CD14-positive monocyte (primary cell): ENCODE results near the gene NUP210. TPM values are rescaled to one million over a fixed set of nuclear protein-coding genes. Genes with fewer than 3 reads are reported as not detected.

Experiments
- DNase-seq, 3 donors: peaks; one replicate each; pipeline ENCODE4 v3.0.0-alpha.2; 2011 to 2022
- H2AFZ ChIP-seq: 2 replicates; pipeline ENCODE4 v1.6.0; 2012; ENCODE audit warnings: mild to moderate bottlenecking, low read depth, low read length, inconsistent platforms; ENCODE audit not compliant: insufficient read depth, poor library complexity, severe bottlenecking
- H3K27ac ChIP-seq, 2 donors: 1 replicate in 1 of 2; 2 replicates in 1 of 2; pipeline ENCODE4 v1.5.1; 2012 to 2013; ENCODE audit warnings: low read length in 2 of 2, control low read depth in 1 of 2, inconsistent platforms in 1 of 2, low read depth in 1 of 2, mild to moderate bottlenecking in 1 of 2
- H3K27me3 ChIP-seq, 2 donors: one replicate each; pipeline versions ENCODE4 v1.6.0 to v1.6.1; 2011 to 2013; ENCODE audit warnings: low read length in 2 of 2; ENCODE audit not compliant: control insufficient read depth in 2 of 2, insufficient read depth in 2 of 2
- H3K36me3 ChIP-seq, 2 donors: replicated peaks in 1 of 2; 1 replicate in 1 of 2; 2 replicates in 1 of 2; pipeline versions ENCODE4 v1.5.1 to v1.6.1; 2012 to 2013; ENCODE audit warnings: low read length in 2 of 2, control low read depth in 1 of 2, inconsistent platforms in 1 of 2, mild to moderate bottlenecking in 1 of 2; ENCODE audit not compliant: insufficient read depth in 2 of 2, control insufficient read depth in 1 of 2
- H3K4me1 ChIP-seq, 2 donors: 1 replicate in 1 of 2; 2 replicates in 1 of 2; pipeline versions ENCODE4 v1.5.1 to v1.6.1; 2012 to 2013; ENCODE audit warnings: low read length in 2 of 2, control low read depth in 1 of 2, inconsistent platforms in 1 of 2, mild to moderate bottlenecking in 1 of 2, moderate library complexity in 1 of 2; ENCODE audit not compliant: insufficient read depth in 2 of 2, control insufficient read depth in 1 of 2
- H3K4me2 ChIP-seq: replicated peaks from 2 replicates; pipeline ENCODE3; 2012; ENCODE audit warnings: low read length, moderate library complexity, mild to moderate bottlenecking; ENCODE audit not compliant: poor library complexity, severe bottlenecking; ENCODE audit errors: extremely low read depth
- H3K4me3 ChIP-seq, 3 experiments: fragments of 200-600 bp in 1 of 3; sonication (generic) in 1 of 3; replicated peaks in 1 of 3; 1 replicate in 2 of 3; 2 replicates in 1 of 3; pipeline ENCODE4 v1.5.1; 2011 to 2013; ENCODE audit warnings: low read length in 3 of 3, mild to moderate bottlenecking in 3 of 3, control low read depth in 2 of 3, low read depth in 2 of 3, inconsistent platforms in 1 of 3, moderate library complexity in 1 of 3
- H3K79me2 ChIP-seq: 2 replicates; pipeline ENCODE4 v1.6.0; 2012; ENCODE audit warnings: mild to moderate bottlenecking, control low read depth, inconsistent platforms, low read length, moderate library complexity; ENCODE audit not compliant: insufficient read depth
- H3K9ac ChIP-seq: 2 replicates; pipeline ENCODE4 v1.6.0; 2017; ENCODE audit warnings: low read length, mild to moderate bottlenecking; ENCODE audit not compliant: insufficient read depth, poor library complexity, severe bottlenecking
- H3K9me3 ChIP-seq, 2 donors: replicated peaks in 1 of 2; 1 replicate in 1 of 2; 2 replicates in 1 of 2; pipeline versions ENCODE4 v1.5.1 to v1.6.1; 2012 to 2013; ENCODE audit warnings: low read length in 2 of 2, control low read depth in 1 of 2; ENCODE audit not compliant: control insufficient read depth in 1 of 2, insufficient read depth in 1 of 2
- H4K20me1 ChIP-seq: 2 replicates; pipeline ENCODE4 v1.6.0; 2012; ENCODE audit warnings: mild to moderate bottlenecking, low read length, control low read depth, moderate library complexity; ENCODE audit not compliant: insufficient read depth
- H3K27ac Mint-ChIP-seq, 7 donors: one replicate each; pipeline ENCODE4 v1.8.0; 2020; ENCODE audit warnings: mild to moderate bottlenecking in 7 of 7, mixed read lengths in 7 of 7, moderate library complexity in 6 of 7, inconsistent platforms in 2 of 7
- H3K27me3 Mint-ChIP-seq, 3 donors: one replicate each; pipeline ENCODE4 v1.8.0; 2021 to 2022; ENCODE audit warnings: low read depth in 3 of 3, mild to moderate bottlenecking in 3 of 3, mixed read lengths in 3 of 3, moderate library complexity in 3 of 3, inconsistent platforms in 1 of 3
- H3K36me3 Mint-ChIP-seq, 2 donors: one replicate each; pipeline ENCODE4 v1.8.0; 2020; ENCODE audit warnings: mixed read lengths in 2 of 2, inconsistent platforms in 1 of 2, mild to moderate bottlenecking in 1 of 2
- H3K4me1 Mint-ChIP-seq: one replicate; pipeline ENCODE4 v1.8.0; 2020; ENCODE audit warnings: mild to moderate bottlenecking, mixed read lengths
- H3K4me3 Mint-ChIP-seq, 2 donors: one replicate each; pipeline ENCODE4 v1.8.0; 2020; ENCODE audit warnings: mild to moderate bottlenecking in 2 of 2, mixed read lengths in 2 of 2, moderate library complexity in 1 of 2
- H3K9me3 Mint-ChIP-seq, 7 donors: one replicate each; pipeline ENCODE4 v1.8.0; 2020 to 2022; ENCODE audit warnings: mixed read lengths in 7 of 7, mild to moderate bottlenecking in 6 of 7, moderate library complexity in 6 of 7, inconsistent platforms in 2 of 7
- WGBS: methylation state at CpG from one replicate; pipeline ENCODE4 v1.1.5; 2013; ENCODE audit warnings: missing lambda C conversion rate; ENCODE audit not compliant: insufficient coverage; 5-methylcytosine and 5-hydroxymethylcytosine counted together
- intact Hi-C, 2 donors: fragments of 100-400 bp; cut with micrococcal nuclease; formaldehyde crosslinking; loops; one replicate each; pipeline versions ENCODE4 v1.15.0 to v1.15.1; 2023
- polyA plus RNA-seq, 3 donors: library from polyadenylated mRNA; depleted of rRNA in 1 of 3; unstranded in 2 of 3; stranded (reverse) in 1 of 3; fragments of 300-500 nt in 2 of 3; fragments of >200 nt in 1 of 3; fragmentation: Illumina TruSeq in 2 of 3; gene quantifications; 1 replicate in 2 of 3; 2 replicates in 1 of 3; pipeline ENCODE4 v1.2.3, GENCODE V29; 2012 to 2021
- TF ChIP-seq, protein P1 (sequence below): fragments of 200-600 bp; IDR thresholded peaks from one replicate; pipeline ENCODE4 v1.8.0; 2022; ENCODE audit warnings: antibody characterized with exemption, mild to moderate bottlenecking

Gene NUP210
- polyA plus RNA-seq, 3 donors = 7.9 to 43.5 (median 13.0) TPM

DNA sequence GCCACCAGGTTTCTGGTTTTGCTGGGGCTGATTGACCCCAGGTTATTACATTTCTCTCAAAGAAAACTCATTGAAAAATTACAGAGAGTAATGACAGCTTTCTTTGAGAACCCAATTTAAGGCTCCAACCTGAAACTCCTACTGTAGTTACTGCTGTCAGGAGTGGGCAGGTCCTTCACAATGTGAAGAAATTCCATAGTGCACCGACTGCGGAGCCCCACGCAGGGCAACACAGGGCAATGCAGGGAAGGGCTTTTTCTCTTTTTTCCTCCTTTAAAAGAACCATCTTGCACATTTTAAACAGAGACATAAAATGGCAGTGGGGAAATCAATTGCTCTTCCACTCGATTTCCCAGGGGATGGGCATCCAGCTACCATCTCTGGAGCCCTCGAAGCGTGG is 74.3 kb downstream of the NUP210 start:
- H3K27me3 ChIP-seq = no peaks in the 10 kb centered on the region
- no peak overlapping the region for H3K9ac ChIP-seq
- peaks cover 18 to 20% of the 10 kb centered on the region in 2 donors for H3K4me1 ChIP-seq
- no peak overlapping the region for H3K4me3 ChIP-seq
- H3K27ac ChIP-seq = peak overlapping the region in 1 of 2 donors; percentile 59
- Mint-ChIP-seq H3K27ac (peak overlapping the region in 2 of 7 donors; percentile 26 to 36), H3K27me3 (no peaks in the 10 kb centered on the region), H3K36me3 (peaks cover 77 to 97% of the 10 kb centered on the region in 2 donors), H3K4me1 (peaks cover 31% of the 10 kb centered on the region), H3K4me3 (no peak overlapping the region), H3K9me3 (no peaks in the 10 kb centered on the region)
- WGBS = 83% methylated on average over 3 of the region's 6 CpGs
- H4K20me1 ChIP-seq = peaks cover 4% of the 10 kb centered on the region
- DNase-seq = no peak
- no peaks in the 10 kb centered on the region for H3K9me3 ChIP-seq
- no peaks in the 10 kb centered on the region for H3K79me2 ChIP-seq
- H2AFZ ChIP-seq = no peak overlapping the region
- TF ChIP-seq, protein P1, sequence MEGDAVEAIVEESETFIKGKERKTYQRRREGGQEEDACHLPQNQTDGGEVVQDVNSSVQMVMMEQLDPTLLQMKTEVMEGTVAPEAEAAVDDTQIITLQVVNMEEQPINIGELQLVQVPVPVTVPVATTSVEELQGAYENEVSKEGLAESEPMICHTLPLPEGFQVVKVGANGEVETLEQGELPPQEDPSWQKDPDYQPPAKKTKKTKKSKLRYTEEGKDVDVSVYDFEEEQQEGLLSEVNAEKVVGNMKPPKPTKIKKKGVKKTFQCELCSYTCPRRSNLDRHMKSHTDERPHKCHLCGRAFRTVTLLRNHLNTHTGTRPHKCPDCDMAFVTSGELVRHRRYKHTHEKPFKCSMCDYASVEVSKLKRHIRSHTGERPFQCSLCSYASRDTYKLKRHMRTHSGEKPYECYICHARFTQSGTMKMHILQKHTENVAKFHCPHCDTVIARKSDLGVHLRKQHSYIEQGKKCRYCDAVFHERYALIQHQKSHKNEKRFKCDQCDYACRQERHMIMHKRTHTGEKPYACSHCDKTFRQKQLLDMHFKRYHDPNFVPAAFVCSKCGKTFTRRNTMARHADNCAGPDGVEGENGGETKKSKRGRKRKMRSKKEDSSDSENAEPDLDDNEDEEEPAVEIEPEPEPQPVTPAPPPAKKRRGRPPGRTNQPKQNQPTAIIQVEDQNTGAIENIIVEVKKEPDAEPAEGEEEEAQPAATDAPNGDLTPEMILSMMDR = no peak
- intact Hi-C loops = loop anchor here in 1 of 2 donors (5.0 kb wide), 1 partner anchor 107 kb away; no protein-coding TSS in a partner anchor
- no peak overlapping the region for H3K4me2 ChIP-seq
- peaks cover 79 to 95% of the 10 kb centered on the region in 2 donors for H3K36me3 ChIP-seq

DNA sequence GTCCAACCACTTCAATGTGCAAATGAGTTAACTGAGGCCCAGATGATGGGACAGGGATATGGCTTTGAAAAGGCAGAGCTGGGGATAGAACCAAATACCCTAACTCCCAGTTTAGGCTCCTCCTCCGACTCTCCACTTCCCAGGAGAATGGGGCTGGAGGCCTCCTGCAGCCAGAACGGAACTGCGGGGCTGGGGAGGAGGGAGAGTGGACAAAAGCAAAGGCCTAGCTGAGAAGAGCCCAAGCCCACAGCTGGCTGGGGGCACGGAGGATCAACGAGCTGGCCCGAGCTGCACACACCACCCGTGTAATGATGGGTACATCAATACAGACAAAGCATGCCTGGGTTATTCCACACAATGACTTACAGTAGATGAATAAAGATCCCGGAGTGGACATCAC is 74.8 kb downstream of the NUP210 start:
- H3K4me1 Mint-ChIP-seq = peaks cover 29% of the 10 kb centered on the region
- Histone ChIP-seq H3K4me2 (no peak overlapping the region), H3K9ac (no peak overlapping the region), H4K20me1 (peaks cover 4% of the 10 kb centered on the region), H3K27me3 (no peaks in the 10 kb centered on the region), H3K79me2 (no peaks in the 10 kb centered on the region), H3K27ac (peak overlapping the region in 1 of 2 donors; percentile 21), H2AFZ (no peak overlapping the region), H3K4me1 (peaks cover 18 to 20% of the 10 kb centered on the region in 2 donors), H3K9me3 (no peaks in the 10 kb centered on the region), H3K36me3 (peaks cover 83 to 96% of the 10 kb centered on the region in 2 donors), H3K4me3 (no peak overlapping the region)
- WGBS = 100% methylated on average over 4 of the region's 8 CpGs
- H3K27me3 Mint-ChIP-seq = no peaks in the 10 kb centered on the region
- peaks cover 80 to 97% of the 10 kb centered on the region in 2 donors for H3K36me3 Mint-ChIP-seq
- TF ChIP-seq, protein P1 = no peak
- DNase-seq = no peak
- no peaks in the 10 kb centered on the region for H3K9me3 Mint-ChIP-seq
- H3K27ac Mint-ChIP-seq = peak overlapping the region in 2 of 7 donors; percentile 26 to 36
- intact Hi-C loops = loop anchor here in 1 of 2 donors (5.0 kb wide), 1 partner anchor 107 kb away; no protein-coding TSS in a partner anchor
- no peak overlapping the region for H3K4me3 Mint-ChIP-seq
